ENCODE measurements around the gene TCF7L1. TPM values are rescaled to one million over a fixed set of nuclear protein-coding genes. Genes with fewer than 3 reads are reported as not detected.

The TCF7L1 gene
- total RNA-seq, 2 donors from 2014 or later: 71.9 to 73.3 TPM

DNA sequence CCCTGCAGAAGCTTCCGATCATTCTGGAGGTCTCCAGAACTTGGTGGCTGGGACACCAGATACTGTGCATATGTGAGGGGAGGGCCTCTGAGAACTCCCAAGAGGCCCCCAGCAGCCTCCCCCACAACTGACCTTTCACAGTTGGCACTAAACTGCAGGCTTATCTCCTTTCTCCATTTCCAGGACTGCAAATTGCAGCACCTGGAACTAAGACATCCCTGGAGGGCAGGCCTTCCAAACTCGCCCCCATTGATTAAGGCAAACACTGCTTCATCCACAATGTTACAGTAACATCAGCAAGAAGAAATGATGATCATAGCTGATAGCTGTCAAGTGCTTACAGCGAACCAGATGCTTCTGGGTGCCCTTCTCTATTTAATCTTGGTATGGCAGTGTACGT, 126.7 kb downstream of the TCF7L1 start:
- WGBS, 2 experiments (ENCODE audit: insufficient coverage in 1 of 2, insufficient read length in 1 of 2): 90 to 91% methylated on average over 3 to 4 of the region's 4 CpGs
- H3K36me3 Mint-ChIP-seq (ENCODE audit: low read depth): peaks cover 29% of the 10 kb centered on the region
- peak overlapping the region; percentile 55 for H3K27ac ChIP-seq (ENCODE audit: low read depth, low read length)

DNA sequence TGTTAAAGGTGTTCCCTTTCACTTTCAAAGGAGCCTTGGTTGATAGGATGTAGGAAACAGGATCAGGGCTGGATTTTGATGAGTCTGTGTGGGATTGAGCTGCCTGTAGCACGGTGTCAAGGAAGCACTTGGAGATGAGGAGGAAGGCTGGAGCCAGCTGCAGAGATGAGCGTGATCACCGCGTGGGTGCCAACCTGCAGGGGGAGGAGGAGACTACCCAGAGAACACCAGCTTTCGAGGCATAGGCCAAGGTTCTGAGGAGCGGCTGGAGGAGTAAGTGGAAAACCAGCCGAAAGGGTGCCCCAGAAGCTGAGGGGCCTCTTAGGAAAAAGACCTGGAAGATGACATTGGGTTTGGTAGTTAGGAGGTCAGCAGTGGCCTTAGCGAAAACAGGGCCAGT, 130.4 kb downstream of the TCF7L1 start:
- Histone ChIP-seq H3K27ac (ENCODE audit: low read depth, low read length) (no peak overlapping the region), H3K27me3 (ENCODE audit: control insufficient read depth, insufficient read depth, low read length, poor library complexity, severe bottlenecking) (no peaks in the 10 kb centered on the region), H3K9me3 (ENCODE audit: control insufficient read depth, low read length) (no peaks in the 10 kb centered on the region), H3K9ac (ENCODE audit: extremely low read depth, low read length, poor library complexity, severe bottlenecking) (no peak overlapping the region), H3K4me1 (ENCODE audit: control insufficient read depth, insufficient read depth, low read length) (peaks cover 18% of the 10 kb centered on the region), H3K4me3 (ENCODE audit: low read length) (no peak overlapping the region), H3K36me3 (ENCODE audit: control insufficient read depth, insufficient read depth, low read length) (peaks cover 14% of the 10 kb centered on the region)
- peak overlapping the region; percentile 70 for H3K27ac Mint-ChIP-seq
- H3K36me3 Mint-ChIP-seq (ENCODE audit: low read depth): peaks cover 41% of the 10 kb centered on the region
- H3K4me1 Mint-ChIP-seq: peaks cover 59% of the 10 kb centered on the region
- TF ChIP-seq, protein P1, sequence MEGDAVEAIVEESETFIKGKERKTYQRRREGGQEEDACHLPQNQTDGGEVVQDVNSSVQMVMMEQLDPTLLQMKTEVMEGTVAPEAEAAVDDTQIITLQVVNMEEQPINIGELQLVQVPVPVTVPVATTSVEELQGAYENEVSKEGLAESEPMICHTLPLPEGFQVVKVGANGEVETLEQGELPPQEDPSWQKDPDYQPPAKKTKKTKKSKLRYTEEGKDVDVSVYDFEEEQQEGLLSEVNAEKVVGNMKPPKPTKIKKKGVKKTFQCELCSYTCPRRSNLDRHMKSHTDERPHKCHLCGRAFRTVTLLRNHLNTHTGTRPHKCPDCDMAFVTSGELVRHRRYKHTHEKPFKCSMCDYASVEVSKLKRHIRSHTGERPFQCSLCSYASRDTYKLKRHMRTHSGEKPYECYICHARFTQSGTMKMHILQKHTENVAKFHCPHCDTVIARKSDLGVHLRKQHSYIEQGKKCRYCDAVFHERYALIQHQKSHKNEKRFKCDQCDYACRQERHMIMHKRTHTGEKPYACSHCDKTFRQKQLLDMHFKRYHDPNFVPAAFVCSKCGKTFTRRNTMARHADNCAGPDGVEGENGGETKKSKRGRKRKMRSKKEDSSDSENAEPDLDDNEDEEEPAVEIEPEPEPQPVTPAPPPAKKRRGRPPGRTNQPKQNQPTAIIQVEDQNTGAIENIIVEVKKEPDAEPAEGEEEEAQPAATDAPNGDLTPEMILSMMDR (conservative IDR thresholded peaks at IDR 0.05): no peak
- no peaks in the 10 kb centered on the region for H3K9me3 Mint-ChIP-seq
- 94 to 98% methylated on average over 8 of the region's 8 CpGs for WGBS, 2 experiments (ENCODE audit: insufficient coverage in 1 of 2, insufficient read length in 1 of 2)
- no peak for DNase-seq
- H3K4me3 Mint-ChIP-seq: no peak overlapping the region
- H3K27me3 Mint-ChIP-seq (ENCODE audit: insufficient read depth): no peaks in the 10 kb centered on the region

More for the DNA sequence above, 126.7 kb downstream of the TCF7L1 start:
- H3K9me3 ChIP-seq (ENCODE audit: control insufficient read depth, low read length): no peaks in the 10 kb centered on the region
- H3K9me3 Mint-ChIP-seq: no peaks in the 10 kb centered on the region
- TF ChIP-seq, protein P1 (conservative IDR thresholded peaks at IDR 0.05): no peak
- no peak for DNase-seq
- H3K36me3 ChIP-seq (ENCODE audit: control insufficient read depth, insufficient read depth, low read length): peaks cover 14% of the 10 kb centered on the region
- no peak overlapping the region for H3K9ac ChIP-seq (ENCODE audit: extremely low read depth, low read length, poor library complexity, severe bottlenecking)
- H3K4me3 Mint-ChIP-seq: peak overlapping the region; percentile 30
- no peaks in the 10 kb centered on the region for H3K27me3 ChIP-seq (ENCODE audit: control insufficient read depth, insufficient read depth, low read length, poor library complexity, severe bottlenecking)
- peaks cover 36% of the 10 kb centered on the region for H3K4me1 ChIP-seq (ENCODE audit: control insufficient read depth, insufficient read depth, low read length)
- peak overlapping the region; percentile 94 for H3K27ac Mint-ChIP-seq
- peak overlapping the region; percentile 63 for H3K4me3 ChIP-seq (ENCODE audit: low read length)
- H3K27me3 Mint-ChIP-seq (ENCODE audit: insufficient read depth): no peaks in the 10 kb centered on the region
- H3K4me1 Mint-ChIP-seq: peaks cover 74% of the 10 kb centered on the region

DNA sequence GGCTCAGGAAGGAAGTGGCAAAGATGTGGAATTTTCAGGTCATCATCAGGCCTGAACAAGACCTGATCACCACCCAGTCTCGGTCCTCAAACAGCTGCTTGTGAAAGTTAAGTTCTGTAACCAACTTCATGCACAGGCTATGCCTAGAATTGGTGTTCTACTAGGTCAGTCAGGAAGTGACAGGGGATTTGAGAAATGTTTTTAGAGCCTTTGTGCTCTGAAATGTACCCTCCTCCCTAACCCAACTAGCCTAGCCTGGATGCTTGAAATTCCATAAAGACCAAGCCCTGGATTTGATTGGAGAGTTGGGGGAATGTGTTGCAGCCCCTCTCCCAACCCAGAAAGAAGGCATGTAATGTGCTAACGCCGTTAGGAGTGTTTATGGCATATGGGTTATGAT, 131.3 kb downstream of the TCF7L1 start:
- no peak for DNase-seq
- Mint-ChIP-seq H3K4me1 (peaks cover 54% of the 10 kb centered on the region), H3K4me3 (no peak overlapping the region), H3K36me3 (ENCODE audit: low read depth) (peaks cover 45% of the 10 kb centered on the region), H3K27me3 (ENCODE audit: insufficient read depth) (no peaks in the 10 kb centered on the region), H3K9me3 (no peaks in the 10 kb centered on the region), H3K27ac (peak overlapping the region; percentile 45)
- Histone ChIP-seq H3K27me3 (ENCODE audit: control insufficient read depth, insufficient read depth, low read length, poor library complexity, severe bottlenecking) (no peaks in the 10 kb centered on the region), H3K27ac (ENCODE audit: low read depth, low read length) (no peak overlapping the region), H3K4me3 (ENCODE audit: low read length) (no peak overlapping the region), H3K4me1 (ENCODE audit: control insufficient read depth, insufficient read depth, low read length) (peaks cover 12% of the 10 kb centered on the region), H3K9me3 (ENCODE audit: control insufficient read depth, low read length) (no peaks in the 10 kb centered on the region), H3K36me3 (ENCODE audit: control insufficient read depth, insufficient read depth, low read length) (peaks cover 14% of the 10 kb centered on the region), H3K9ac (ENCODE audit: extremely low read depth, low read length, poor library complexity, severe bottlenecking) (no peak overlapping the region)
- WGBS, 2 experiments (ENCODE audit: insufficient coverage in 1 of 2, insufficient read length in 1 of 2): 70 to 91% methylated on average over 2 to 3 of the region's 3 CpGs
- TF ChIP-seq, protein P1 (conservative IDR thresholded peaks at IDR 0.05): no peak

Data from endodermal cell (in vitro differentiated cells).